B cell (primary cell): ENCODE measurements around the gene CHKB. TPM values are rescaled to one million over a fixed set of nuclear protein-coding genes. Genes with fewer than 3 reads are reported as not detected.

Experiments used
- ATAC-seq: fragments of 200-7000 bp; cut with Tn5 transposase; one replicate; pipeline ENCODE4 v1.10.0; 2021; ENCODE audit warnings: low read depth, mild to moderate bottlenecking, moderate number of reproducible peaks, moderate library complexity
- CTCF ChIA-PET: fragments of 350-600 bp; sonication (Branson Sonifier 250); formaldehyde crosslinking; loops from one replicate; lab custom pipeline; 2021; ENCODE audit warnings: antibody characterized with exemption, inconsistent platforms; lab: Charles Lee
- POLR2A ChIA-PET: fragments of 350-600 bp; sonication (Branson Sonifier 250); formaldehyde crosslinking; loops from one replicate; lab custom pipeline; 2021; ENCODE audit warnings: antibody characterized with exemption; lab: Charles Lee
- DNase-seq: peaks from one replicate; pipeline ENCODE4 v3.0.0; 2013
- H2AFZ ChIP-seq: 2 replicates; pipeline ENCODE4 v1.6.1; 2012; ENCODE audit warnings: mild to moderate bottlenecking, low read depth, low read length; ENCODE audit not compliant: insufficient read depth, poor library complexity, severe bottlenecking
- H3K27ac ChIP-seq, 2 donors: 1 replicate in 1 of 2; 2 replicates in 1 of 2; pipeline ENCODE4 v1.5.1; 2012 to 2013; ENCODE audit warnings: low read length in 2 of 2, mild to moderate bottlenecking in 2 of 2, moderate library complexity in 1 of 2
- H3K27me3 ChIP-seq, 4 experiments: fragments of 200-600 bp in 1 of 4; sonication (generic) in 1 of 4; replicated peaks in 1 of 4; 1 replicate in 2 of 4; 2 replicates in 2 of 4; pipeline versions ENCODE4 v1.6.1 to v1.7.0; 2013 to 2016; ENCODE audit warnings: low read length in 3 of 4, mild to moderate bottlenecking in 2 of 4, mixed read lengths in 1 of 4, moderate library complexity in 1 of 4; ENCODE audit not compliant: insufficient read depth in 4 of 4, control insufficient read depth in 3 of 4; ENCODE audit errors: control extremely low read depth in 1 of 4
- H3K36me3 ChIP-seq, 2 experiments: replicated peaks in 1 of 2; 1 replicate in 1 of 2; 2 replicates in 1 of 2; pipeline versions ENCODE4 v1.6.1 to v1.7.1; 2013; ENCODE audit warnings: low read length in 1 of 2; ENCODE audit not compliant: insufficient read depth in 2 of 2, control insufficient read depth in 1 of 2; ENCODE audit errors: control extremely low read depth in 1 of 2, extremely low read depth in 1 of 2
- H3K4me1 ChIP-seq, 2 donors: fragments of 200-600 bp in 1 of 2; sonication (generic) in 1 of 2; 1 replicate in 1 of 2; 2 replicates in 1 of 2; pipeline versions ENCODE4 v1.5.1 to v1.6.1; 2013 to 2017; ENCODE audit warnings: low read length in 2 of 2; ENCODE audit not compliant: control insufficient read depth in 2 of 2, insufficient read depth in 2 of 2
- H3K4me2 ChIP-seq: replicated peaks from 2 replicates; pipeline ENCODE3; 2012; ENCODE audit warnings: mild to moderate bottlenecking, low read depth, low read length; ENCODE audit not compliant: poor library complexity, severe bottlenecking
- H3K4me3 ChIP-seq, 5 experiments: fragments of 200-600 bp in 1 of 5; sonication (generic) in 1 of 5; 1 replicate in 3 of 5; 2 replicates in 2 of 5; pipeline versions ENCODE4 v1.5.1 to v1.7.0; 2011 to 2016; ENCODE audit warnings: low read length in 4 of 5, mild to moderate bottlenecking in 4 of 5, low read depth in 2 of 5, control low read depth in 1 of 5, moderate library complexity in 1 of 5; ENCODE audit not compliant: insufficient read depth in 1 of 5; ENCODE audit errors: control extremely low read depth in 1 of 5, extremely low read depth in 1 of 5
- H3K79me2 ChIP-seq: fragments of 200-600 bp; sonication (generic); one replicate; pipeline ENCODE4 v1.6.0; 2016; ENCODE audit warnings: low read length; ENCODE audit not compliant: control insufficient read depth, insufficient read depth
- H3K9ac ChIP-seq: fragments of 200-600 bp; sonication (generic); 2 replicates; pipeline ENCODE4 v1.6.1; 2017; ENCODE audit warnings: mild to moderate bottlenecking, low read length, moderate library complexity
- H3K9me3 ChIP-seq, 3 donors: one replicate each; pipeline versions ENCODE4 v1.6.1 to v1.7.1; 2013; ENCODE audit warnings: low read length in 2 of 3; ENCODE audit not compliant: control insufficient read depth in 2 of 3, insufficient read depth in 1 of 3; ENCODE audit errors: control extremely low read depth in 1 of 3
- H4K20me1 ChIP-seq: 2 replicates; pipeline ENCODE4 v1.6.0; 2012; ENCODE audit warnings: mild to moderate bottlenecking, low read length; ENCODE audit not compliant: insufficient read depth, control insufficient read depth, poor library complexity, severe bottlenecking
- H3K27ac Mint-ChIP-seq: one replicate; pipeline ENCODE4 v1.8.0; 2021; ENCODE audit warnings: mixed read lengths
- H3K27me3 Mint-ChIP-seq: one replicate; pipeline ENCODE4 v1.8.0; 2021; ENCODE audit warnings: mixed read lengths
- H3K4me1 Mint-ChIP-seq: one replicate; pipeline ENCODE4 v1.8.0; 2021; ENCODE audit warnings: mixed read lengths
- H3K4me3 Mint-ChIP-seq: one replicate; pipeline ENCODE4 v1.8.0; 2021; ENCODE audit warnings: mixed read lengths
- H3K9me3 Mint-ChIP-seq: one replicate; pipeline ENCODE4 v1.8.0; 2022; ENCODE audit warnings: mixed read lengths; ENCODE audit not compliant: insufficient read depth
- CTCF ChIP-seq: fragments of 200-600 bp; IDR thresholded peaks from one replicate; pipeline ENCODE4 v1.8.0; 2022; ENCODE audit warnings: antibody characterized with exemption, mild to moderate bottlenecking
- EZH2 ChIP-seq: IDR thresholded peaks from 2 replicates; pipeline ENCODE4 v1.6.1; 2012; ENCODE audit warnings: borderline replicate concordance, low read depth, mild to moderate bottlenecking, moderate library complexity, low read length; ENCODE audit not compliant: insufficient read depth, poor library complexity, severe bottlenecking
- WGBS: methylation state at CpG from one replicate; pipeline ENCODE4 v1.1.5; 2013; ENCODE audit warnings: missing lambda C conversion rate; ENCODE audit not compliant: insufficient coverage; 5-methylcytosine and 5-hydroxymethylcytosine counted together
- intact Hi-C: fragments of 100-400 bp; cut with micrococcal nuclease; formaldehyde crosslinking; loops from one replicate; pipeline ENCODE4 v1.10.0; 2022
- polyA plus RNA-seq: library from polyadenylated mRNA; depleted of rRNA; stranded (reverse); fragments of >200 nt; gene quantifications from 2 replicates; pipeline ENCODE4 v1.2.3, GENCODE V29; 2012
- total RNA-seq, 2 donors: library from RNA; stranded (reverse); fragments of 120-200 nt in 1 of 2; gene quantifications; 1 replicate in 1 of 2; 2 replicates in 1 of 2; pipeline versions ENCODE4 v1.2.3 to v1.2.4, GENCODE V29; 2013 to 2022

Gene CHKB
- total and polyA plus RNA-seq, 2 donors (not counting 1 experiment from before 2014, with no cell fraction given) = 238 to 309 TPM

- no peak within 1 kb of the TSS for H3K4me3 ChIP-seq
- H3K79me2 ChIP-seq = peaks cover 13% of the 10 kb centered on the region
- peaks cover 45% of the 10 kb centered on the region for H3K4me1 Mint-ChIP-seq
- peak; percentile 18 for DNase-seq
- no peak for ATAC-seq
- H4K20me1 ChIP-seq = no peaks in the 10 kb centered on the region
- ChIA-PET POLR2A (interaction anchor here (0.7 to 1.8 kb wide), 5 partner anchors 9 to 38 kb away, joined by 3 to 10 read pairs (median 3); partner anchors contain the start of gene SCO2), CTCF (interaction anchor here (0.8 to 2.2 kb wide), 5 partner anchors 16 to 75 kb away, joined by 3 to 11 read pairs (median 4); partner anchors contain the start of genes SCO2, SYCE3 and TYMP)
- H3K27ac ChIP-seq = peak within 1 kb of the TSS; percentile 72 to 75
- H3K9me3 Mint-ChIP-seq = no peaks in the 10 kb centered on the region
- no peaks in the 10 kb centered on the region for H3K27me3 ChIP-seq
- WGBS = 72% methylated on average over 10 of the region's 10 CpGs
- H3K27ac Mint-ChIP-seq = peak within 1 kb of the TSS; percentile 90
- intact Hi-C loops = loop anchor here (2.0 kb wide), 3 partner anchors 19 to 75 kb away; partner anchors contain the start of gene NCAPH2
- peak within 1 kb of the TSS; percentile 49 for H2AFZ ChIP-seq
- H3K4me1 ChIP-seq = peaks cover 39 to 62% of the 10 kb centered on the region in 2 donors
- H3K36me3 ChIP-seq = no peaks in the 10 kb centered on the region
- H3K9me3 ChIP-seq = no peaks in the 10 kb centered on the region
- TF ChIP-seq CTCF (no peak), EZH2 (no peak)
- peak within 1 kb of the TSS; percentile 51 for H3K9ac ChIP-seq
- H3K4me3 Mint-ChIP-seq = peak within 1 kb of the TSS; percentile 54
- peak within 1 kb of the TSS; percentile 80 for H3K4me2 ChIP-seq
- no peaks in the 10 kb centered on the region for H3K27me3 Mint-ChIP-seq
Observed at GRCh38 chr22:50545522-50546325, 36.9 kb downstream of the CHKB start, which contains the start of gene KLHDC7B. TSS of gene KLHDC7B (plus strand) at chr22:50545899. CDS start at chr22:50546244, 345 bp downstream.
